ENCODE measurements around the gene NOVA2. TPM values are rescaled to one million over a fixed set of nuclear protein-coding genes. Genes with fewer than 3 reads are reported as not detected.

NOVA2 gene
- total and polyA plus RNA-seq, 2 donors (not counting 3 experiments of a cell fraction or from before 2014, with no cell fraction given): 5.6 to 34.2 TPM

GRCh38 chr19:45954156-45954555 lies 19.5 kb downstream of the NOVA2 start:
- Histone ChIP-seq H3K36me3 (ENCODE audit: control insufficient read depth in 2 of 2, extremely low read depth in 1 of 2, insufficient read depth in 2 of 2, low read length in 2 of 2) (peaks cover 0 to 19% of the 10 kb centered on the region in 2 experiments), H3K79me2 (ENCODE audit: control insufficient read depth, insufficient read depth, low read length) (no peaks in the 10 kb centered on the region), H3K9ac (replicated peaks; ENCODE audit: extremely low read depth, insufficient read depth, low read length) (no peak overlapping the region), H3K4me1 (ENCODE audit: control insufficient read depth, extremely low read depth, insufficient read depth, low read length) (peaks cover 36% of the 10 kb centered on the region), H3K9me1 (replicated peaks; ENCODE audit: control insufficient read depth, extremely low read depth, insufficient read depth, low read length) (no peaks in the 10 kb centered on the region), H2AFZ (ENCODE audit: low read depth, low read length) (no peak overlapping the region), H3K4me3 (replicated peaks in 1 of 3; ENCODE audit: insufficient read depth in 1 of 3, low read depth in 1 of 3, low read length in 3 of 3) (no peak overlapping the region), H3K27me3 (ENCODE audit: control insufficient read depth in 2 of 2, insufficient read depth in 2 of 2, low read length in 2 of 2) (no peaks in the 10 kb centered on the region), H3K4me2 (ENCODE audit: insufficient read depth, low read length) (no peak overlapping the region), H3K27ac (ENCODE audit: insufficient read depth, low read depth, low read length) (no peak overlapping the region), H3K9me3 (replicated peaks; ENCODE audit: control insufficient read depth, insufficient read depth, low read length) (no peaks in the 10 kb centered on the region), H4K20me1 (replicated peaks; ENCODE audit: control insufficient read depth, extremely low read depth, insufficient read depth, low read length) (no peaks in the 10 kb centered on the region)
- DNase-seq (ENCODE audit: low read depth, low spot score) (no peak), FAIRE-seq (no peak)
- BruUV-seq (replicated peaks): no TSS peak
- intact Hi-C loops (cut with micrococcal nuclease) (no loop called here), dilution Hi-C loops (cut with MboI; ENCODE audit: extremely low pct_ligation_motif_present, low sequenced_read_pairs) (no loop called here)
- no peak for TF ChIP-seq GATA2 (IDR thresholded peaks at IDR 0.05; ENCODE audit: insufficient read depth, insufficient read length, low read depth, low read length)
- no peak for TF ChIP-seq EZH2 (IDR thresholded peaks at IDR 0.05; ENCODE audit: borderline replicate concordance, low read depth, low read length, severe bottlenecking)
- ChIA-PET POLR2A (no interaction called here), CTCF (interaction anchor here (1.2 to 1.5 kb wide), 3 partner anchors 16 to 137 kb away, joined by 3 to 4 read pairs (median 3); partner anchors contain the start of gene CCDC61)

- DNase-seq (ENCODE audit: low read depth, low spot score) (no peak), FAIRE-seq (no peak)
- H3K27me3 ChIP-seq (ENCODE audit: control insufficient read depth in 2 of 2, insufficient read depth in 2 of 2, low read length in 2 of 2): no peaks in the 10 kb centered on the region
- H3K9me3 ChIP-seq (replicated peaks; ENCODE audit: control insufficient read depth, insufficient read depth, low read length): no peaks in the 10 kb centered on the region
- intact Hi-C loops (cut with micrococcal nuclease): no loop called here
- ChIA-PET CTCF (interaction anchor here (1.0 to 1.5 kb wide), 4 partner anchors 17 to 137 kb away, joined by 3 to 4 read pairs (median 3); partner anchors contain the start of gene CCDC61), POLR2A (no interaction called here)
- dilution Hi-C loops (cut with MboI; ENCODE audit: extremely low pct_ligation_motif_present, low sequenced_read_pairs): no loop called here
- H2AFZ ChIP-seq (ENCODE audit: low read depth, low read length): no peak overlapping the region
- no peak for TF ChIP-seq FOS (IDR thresholded peaks at IDR 0.05; ENCODE audit: borderline replicate concordance, insufficient read depth, low read length)
- no peak for TF ChIP-seq JUN (IDR thresholded peaks at IDR 0.05; ENCODE audit: borderline replicate concordance, insufficient read depth, insufficient read length, low read depth)
- no peak for TF ChIP-seq POLR2AphosphoS5 (IDR thresholded peaks at IDR 0.05; ENCODE audit: insufficient read depth, low read depth, low read length)
- TF ChIP-seq MYC (IDR thresholded peaks at IDR 0.05; ENCODE audit: low read depth, low read length): no peak
- H3K36me3 ChIP-seq (ENCODE audit: control insufficient read depth in 2 of 2, extremely low read depth in 1 of 2, insufficient read depth in 2 of 2, low read length in 2 of 2): peaks cover 0 to 19% of the 10 kb centered on the region in 2 experiments
- H3K4me1 ChIP-seq (ENCODE audit: control insufficient read depth, extremely low read depth, insufficient read depth, low read length): peaks cover 31% of the 10 kb centered on the region
- H4K20me1 ChIP-seq (replicated peaks; ENCODE audit: control insufficient read depth, extremely low read depth, insufficient read depth, low read length): no peaks in the 10 kb centered on the region
- no peaks in the 10 kb centered on the region for H3K79me2 ChIP-seq (ENCODE audit: control insufficient read depth, insufficient read depth, low read length)
- H3K27ac ChIP-seq (ENCODE audit: insufficient read depth, low read depth, low read length): no peak overlapping the region
- no peaks in the 10 kb centered on the region for H3K9me1 ChIP-seq (replicated peaks; ENCODE audit: control insufficient read depth, extremely low read depth, insufficient read depth, low read length)
- H3K4me2 ChIP-seq (ENCODE audit: insufficient read depth, low read length): no peak overlapping the region
- no peak overlapping the region for H3K4me3 ChIP-seq (replicated peaks in 1 of 3; ENCODE audit: insufficient read depth in 1 of 3, low read depth in 1 of 3, low read length in 3 of 3)
- no peak overlapping the region for H3K9ac ChIP-seq (replicated peaks; ENCODE audit: extremely low read depth, insufficient read depth, low read length)
- no TSS peak for BruUV-seq (replicated peaks)
Measured at GRCh38 chr19:45953676-45954075, 20.0 kb downstream of the NOVA2 start.
